A673 (cell line): ENCODE measurements around the gene TSR1.

ENCODE experiments used
- CTCF ChIP-seq: fragments of 300-800, 200-600 bp; sonication (generic); conservative IDR thresholded peaks from 2 replicates; pipeline ENCODE4 v1.5.1; 2017; ENCODE audit warnings: low read depth, mild to moderate bottlenecking, antibody characterized with exemption, low read length, moderate library complexity, mixed read lengths
- EZH2 ChIP-seq: fragments of 200-600 bp; sonication (generic); IDR thresholded peaks from 2 replicates; pipeline ENCODE4 v1.6.1; 2017; ENCODE audit warnings: borderline replicate concordance, low read depth, mild to moderate bottlenecking, mixed read lengths, antibody characterized with exemption, low read length; ENCODE audit not compliant: poor library complexity, severe bottlenecking

DNA sequence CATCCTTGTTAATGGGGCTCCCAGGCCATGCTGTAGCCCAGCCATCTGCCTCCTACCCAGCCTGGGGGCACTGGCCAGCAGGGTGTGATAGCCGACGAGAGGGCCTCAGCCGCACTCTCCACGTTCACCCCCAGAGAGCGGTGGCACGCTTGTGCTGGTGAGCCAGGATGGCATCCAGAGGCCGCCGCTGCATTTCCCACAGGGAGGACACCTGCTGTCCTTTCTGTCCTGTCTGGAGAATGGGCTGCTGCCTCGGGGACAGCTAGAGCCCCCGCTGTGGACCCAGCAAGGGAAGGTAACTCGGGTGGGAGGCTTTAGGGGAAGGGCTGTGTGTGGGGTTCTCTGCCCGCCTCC is 28.5 kb upstream of the TSR1 start:
- TF ChIP-seq EZH2 (no peak), CTCF (no peak)
